Measurements from ENCODE around the gene NECAB3. TPM values are rescaled to one million over a fixed set of nuclear protein-coding genes. Genes with fewer than 3 reads are reported as not detected.

NECAB3 gene
- total RNA-seq, 2 experiments from 2014 or later: 62.4 to 79.4 TPM

GRCh38 chr20:33677991-33678702, 3.9 kb upstream of the NECAB3 start:
- H3K4me3 ChIP-seq (ENCODE audit: low read depth, low read length, poor library complexity, severe bottlenecking): no peak overlapping the region
- CTCF ChIA-PET (ENCODE audit: unreplicated experiment): no interaction called here
- H4K20me1 ChIP-seq (ENCODE audit: insufficient read depth, low read length): peaks cover 14% of the 10 kb centered on the region; the same call in 1 of the 2 replicates
- H3K4me2 ChIP-seq (ENCODE audit: low read length): no peak overlapping the region
- H3K79me2 ChIP-seq (ENCODE audit: insufficient read depth, low read depth, low read length): peaks cover 53% of the 10 kb centered on the region
- H3K36me3 ChIP-seq (ENCODE audit: insufficient read depth, low read length): peaks cover 79% of the 10 kb centered on the region
- intact Hi-C loops (cut with micrococcal nuclease; ENCODE audit: unreplicated experiment): no loop called here
- DNase-seq (ENCODE audit: low spot score): no peak
- H2AFZ ChIP-seq (ENCODE audit: low read length): no peak overlapping the region
- no peaks in the 10 kb centered on the region for H3K9me3 ChIP-seq (ENCODE audit: low read length)
- H3K27ac ChIP-seq (ENCODE audit: low read depth, low read length, poor library complexity, severe bottlenecking): peak overlapping the region; percentile 78
- TF ChIP-seq CTCF (conservative IDR thresholded peaks at IDR 0.05; ENCODE audit: low read length): no peak
- no peak for TF ChIP-seq EZH2phosphoT487 (IDR thresholded peaks at IDR 0.05; ENCODE audit: borderline replicate concordance, low read depth, low read length)
- H3K9me2 ChIP-seq (ENCODE audit: insufficient read depth, low read length): no peaks in the 10 kb centered on the region
- POLR2A ChIA-PET: interaction anchor here (0.7 kb wide), 1 partner anchor 42 kb away, joined by 3 read pairs; the partner anchor contains the start of gene PXMP4
- BruUV-seq (replicated peaks): no TSS peak
- H3K4me1 ChIP-seq (ENCODE audit: insufficient read depth, low read length, poor library complexity, severe bottlenecking): peaks cover 69% of the 10 kb centered on the region

- Histone ChIP-seq H3K4me1 (ENCODE audit: insufficient read depth, low read length, poor library complexity, severe bottlenecking) (peaks cover 69% of the 10 kb centered on the region), H3K36me3 (ENCODE audit: insufficient read depth, low read length) (peaks cover 69% of the 10 kb centered on the region), H3K27ac (ENCODE audit: low read depth, low read length, poor library complexity, severe bottlenecking) (peak overlapping the region; percentile 68), H2AFZ (ENCODE audit: low read length) (no peak overlapping the region), H3K9me3 (ENCODE audit: low read length) (no peaks in the 10 kb centered on the region), H4K20me1 (ENCODE audit: insufficient read depth, low read length) (peaks cover 14% of the 10 kb centered on the region; the same call in 1 of the 2 replicates), H3K4me2 (ENCODE audit: low read length) (no peak overlapping the region), H3K9me2 (ENCODE audit: insufficient read depth, low read length) (no peaks in the 10 kb centered on the region), H3K79me2 (ENCODE audit: insufficient read depth, low read depth, low read length) (peaks cover 45% of the 10 kb centered on the region), H3K4me3 (ENCODE audit: low read depth, low read length, poor library complexity, severe bottlenecking) (no peak overlapping the region)
- intact Hi-C loops (cut with micrococcal nuclease; ENCODE audit: unreplicated experiment): no loop called here
- ChIA-PET CTCF (ENCODE audit: unreplicated experiment) (no interaction called here), POLR2A (no interaction called here)
- DNase-seq (ENCODE audit: low spot score): no peak
- TF ChIP-seq EZH2phosphoT487 (IDR thresholded peaks at IDR 0.05; ENCODE audit: borderline replicate concordance, low read depth, low read length): no peak
- TF ChIP-seq CTCF (conservative IDR thresholded peaks at IDR 0.05; ENCODE audit: low read length): no peak
- BruUV-seq (replicated peaks): no TSS peak
These were observed 2.7 kb upstream of the NECAB3 start for GRCh38 chr20:33676652-33677645.
